ENCODE data around the gene RBM18.

Gene RBM18

GRCh38 chr9:122264360-122265148 lies at the start of gene RBM18, which contains the start of gene MRRF:
Gene RBM18 (minus strand): TSS chr9:122264840. CDS start chr9:122261492, 3,348 bp downstream.
Gene MRRF (plus strand): TSS chr9:122264882. CDS start chr9:122270892, 6,010 bp downstream.
- DNase-seq (ENCODE audit: low spot score) = peak; percentile 97

GRCh38 chr9:122314165-122314564 lies 49.5 kb upstream of the RBM18 start:
- DNase-seq (ENCODE audit: low spot score) = no peak

GRCh38 chr9:122309861-122310260 lies 45.2 kb upstream of the RBM18 start:
- DNase-seq (ENCODE audit: low spot score) = no peak

GRCh38 chr9:122307925-122308324 lies 43.3 kb upstream of the RBM18 start:
- no peak for DNase-seq (ENCODE audit: low spot score)

- no peak for DNase-seq (ENCODE audit: low spot score)
Measured at GRCh38 chr9:122307061-122307460, 42.4 kb upstream of the RBM18 start.

- no peak for DNase-seq (ENCODE audit: low spot score)
Measured at GRCh38 chr9:122302237-122303093, 37.8 kb upstream of the RBM18 start.

- DNase-seq (ENCODE audit: low spot score) = no peak
Measured at GRCh38 chr9:122297512-122297911, 32.9 kb upstream of the RBM18 start.

GRCh38 chr9:122294531-122294930 lies 29.9 kb upstream of the RBM18 start:
- no peak for DNase-seq (ENCODE audit: low spot score)

- DNase-seq (ENCODE audit: low spot score) = no peak
Measured at GRCh38 chr9:122291458-122291857, 26.8 kb upstream of the RBM18 start.

GRCh38 chr9:122287214-122287720 lies 22.6 kb upstream of the RBM18 start:
- DNase-seq (ENCODE audit: low spot score) = no peak

GRCh38 chr9:122286764-122287163 lies 22.1 kb upstream of the RBM18 start:
- DNase-seq (ENCODE audit: low spot score) = no peak

GRCh38 chr9:122281368-122281767 lies 16.7 kb upstream of the RBM18 start:
- no peak for DNase-seq (ENCODE audit: low spot score)

- DNase-seq (ENCODE audit: low spot score) = no peak
Measured at GRCh38 chr9:122277285-122277897, 12.8 kb upstream of the RBM18 start.

- DNase-seq (ENCODE audit: low spot score) = no peak
Measured at GRCh38 chr9:122276096-122276495, 11.5 kb upstream of the RBM18 start.

GRCh38 chr9:122274055-122274454 lies 9.4 kb upstream of the RBM18 start:
- DNase-seq (ENCODE audit: low spot score) = no peak

- no peak for DNase-seq (ENCODE audit: low spot score)
Measured at GRCh38 chr9:122268041-122268814, 3.6 kb upstream of the RBM18 start.

GRCh38 chr9:122265149-122265915 lies 692 bp upstream of the RBM18 start:
- DNase-seq (ENCODE audit: low spot score) = peak; percentile 27

GRCh38 chr9:122263699-122264349 lies 816 bp downstream of the RBM18 start:
- no peak for DNase-seq (ENCODE audit: low spot score)

GRCh38 chr9:122262073-122262472 lies 2.6 kb downstream of the RBM18 start:
- DNase-seq (ENCODE audit: low spot score) = no peak

GRCh38 chr9:122261469-122261881 lies 3.2 kb downstream of the RBM18 start:
- peak; percentile 43 for DNase-seq (ENCODE audit: low spot score)

All from AG20443 (cell line).